Mucosa of rectum (tissue), 2 donors: Measurements from ENCODE around the gene ZNF618.

ENCODE experiments used
- H3K27ac ChIP-seq, 2 donors: one replicate each; pipeline ENCODE4 v1.7.0; 2013; ENCODE audit warnings: inconsistent platforms in 2 of 2, low read depth in 2 of 2, low read length in 2 of 2
- H3K27me3 ChIP-seq, 2 donors: one replicate each; pipeline ENCODE4 v1.7.0; 2013; ENCODE audit warnings: low read length in 2 of 2; ENCODE audit not compliant: control insufficient read depth in 2 of 2, insufficient read depth in 2 of 2
- H3K36me3 ChIP-seq, 2 donors: one replicate each; pipeline ENCODE4 v1.7.0; 2013; ENCODE audit warnings: low read length in 2 of 2; ENCODE audit not compliant: control insufficient read depth in 2 of 2, insufficient read depth in 2 of 2
- H3K4me1 ChIP-seq, 2 donors: one replicate each; pipeline ENCODE4 v1.7.0; 2013; ENCODE audit warnings: low read length in 2 of 2, mild to moderate bottlenecking in 1 of 2; ENCODE audit not compliant: control insufficient read depth in 2 of 2, insufficient read depth in 2 of 2
- H3K4me3 ChIP-seq, 2 donors: one replicate each; pipeline ENCODE4 v1.7.0; 2013; ENCODE audit warnings: low read length in 2 of 2
- H3K9ac ChIP-seq, 2 donors: one replicate each; pipeline ENCODE4 v1.7.0; 2013; ENCODE audit warnings: low read length in 2 of 2, low read depth in 1 of 2, mild to moderate bottlenecking in 1 of 2
- H3K9me3 ChIP-seq, 2 donors: one replicate each; pipeline ENCODE4 v1.7.0; 2013; ENCODE audit warnings: low read length in 2 of 2; ENCODE audit not compliant: control insufficient read depth in 2 of 2
- donor health status: healthy.
- donor health status: Normal muscosa, but diverticular disease.

The ZNF618 gene

DNA sequence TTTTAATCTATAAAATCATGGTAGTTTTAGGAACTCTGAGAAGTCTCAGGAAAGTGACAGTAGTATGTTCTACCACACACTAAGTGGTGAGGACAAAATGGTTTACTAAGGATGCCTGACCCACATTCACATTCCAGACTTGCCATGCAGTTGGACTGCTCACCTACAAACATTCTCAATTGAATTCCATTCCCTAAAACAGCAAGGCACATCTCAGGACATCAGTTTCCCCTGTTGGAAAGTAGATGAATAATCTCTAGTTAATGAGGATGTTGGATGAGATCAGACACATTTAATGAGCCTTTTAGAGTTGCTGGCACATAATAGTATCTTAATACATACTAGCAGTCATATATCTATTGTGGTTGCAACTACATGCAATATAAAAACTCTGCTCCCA is 76.6 kb downstream of the ZNF618 start:
- Histone ChIP-seq H3K9me3 (no peaks in the 10 kb centered on the region), H3K4me1 (no peaks in the 10 kb centered on the region), H3K27me3 (no peaks in the 10 kb centered on the region), H3K9ac (no peak overlapping the region), H3K4me3 (no peak overlapping the region), H3K27ac (no peak overlapping the region), H3K36me3 (no peaks in the 10 kb centered on the region)

- Histone ChIP-seq H3K9ac (no peak overlapping the region), H3K27ac (no peak overlapping the region), H3K36me3 (no peaks in the 10 kb centered on the region)
Observed at GRCh38 chr9:113953531-113953930, 77.4 kb downstream of the ZNF618 start.

DNA sequence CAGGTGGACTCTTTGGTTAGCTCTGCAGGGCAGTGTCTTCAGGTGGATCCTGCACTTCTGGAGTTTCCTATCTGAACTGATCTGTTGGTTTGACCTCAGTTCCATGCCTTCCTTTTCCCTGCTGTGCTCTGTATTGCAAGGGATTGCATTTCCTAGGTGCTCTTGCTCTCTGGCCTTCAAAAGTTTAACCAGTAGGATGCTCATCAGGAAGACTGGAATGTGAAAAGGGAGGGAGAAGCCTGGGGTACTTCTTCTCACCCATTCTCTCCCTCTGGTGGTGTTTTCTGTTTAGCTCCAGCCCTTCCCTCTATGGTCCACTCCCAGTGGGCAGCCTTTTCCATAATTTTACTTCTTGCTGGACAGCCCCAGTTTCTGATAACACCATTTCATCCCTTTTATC is 78.5 kb downstream of the ZNF618 start:
- H3K9me3 ChIP-seq = no peaks in the 10 kb centered on the region
- no peaks in the 10 kb centered on the region for H3K27me3 ChIP-seq
- H3K27ac ChIP-seq = no peak overlapping the region
- H3K36me3 ChIP-seq = no peaks in the 10 kb centered on the region
- H3K4me1 ChIP-seq = peaks cover 0 to 5% of the 10 kb centered on the region in 2 donors
- no peak overlapping the region for H3K9ac ChIP-seq
- no peak overlapping the region for H3K4me3 ChIP-seq

More at GRCh38 chr9:113953531-113953930, 77.4 kb downstream of the ZNF618 start:
- Histone ChIP-seq H3K27me3 (no peaks in the 10 kb centered on the region), H3K9me3 (no peaks in the 10 kb centered on the region), H3K4me1 (peaks cover 0 to 5% of the 10 kb centered on the region in 2 donors), H3K4me3 (no peak overlapping the region)

DNA sequence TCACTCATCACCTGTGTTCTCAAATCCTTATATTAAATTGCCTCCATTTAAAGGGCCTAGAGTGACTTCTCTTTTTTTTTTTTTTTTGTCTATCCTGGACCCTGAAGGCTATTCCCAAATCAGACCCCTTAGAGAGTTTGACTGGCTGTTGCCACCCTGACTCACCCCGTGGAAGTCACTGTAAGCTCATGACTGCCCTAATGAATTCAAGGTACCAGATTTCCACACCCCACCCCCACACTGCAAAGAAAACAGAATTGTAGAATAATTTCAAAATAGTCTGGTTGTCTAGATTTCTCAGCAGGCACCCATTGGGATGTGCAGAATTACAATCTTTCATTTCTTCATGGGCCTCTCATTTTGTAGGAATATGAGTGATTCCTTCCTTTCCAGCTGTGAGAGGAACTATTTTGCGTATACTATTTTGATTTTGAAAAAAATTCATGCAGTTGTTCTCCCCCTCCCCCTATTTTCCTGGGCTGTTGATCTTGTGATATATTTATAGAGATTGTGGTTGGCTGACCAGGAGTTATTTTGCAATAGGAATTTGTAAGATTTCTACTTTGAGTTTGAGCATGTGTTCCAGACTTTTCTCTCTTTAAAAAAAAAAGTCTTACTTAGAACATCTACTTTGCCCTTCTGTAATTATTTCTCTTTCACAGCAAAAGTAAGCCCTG is 79.1 kb downstream of the ZNF618 start:
- Histone ChIP-seq H3K4me3 (no peak overlapping the region), H3K27ac (no peak overlapping the region), H3K4me1 (peaks cover 0 to 5% of the 10 kb centered on the region in 2 donors), H3K27me3 (no peaks in the 10 kb centered on the region), H3K9ac (no peak overlapping the region), H3K9me3 (no peaks in the 10 kb centered on the region), H3K36me3 (no peaks in the 10 kb centered on the region)

DNA sequence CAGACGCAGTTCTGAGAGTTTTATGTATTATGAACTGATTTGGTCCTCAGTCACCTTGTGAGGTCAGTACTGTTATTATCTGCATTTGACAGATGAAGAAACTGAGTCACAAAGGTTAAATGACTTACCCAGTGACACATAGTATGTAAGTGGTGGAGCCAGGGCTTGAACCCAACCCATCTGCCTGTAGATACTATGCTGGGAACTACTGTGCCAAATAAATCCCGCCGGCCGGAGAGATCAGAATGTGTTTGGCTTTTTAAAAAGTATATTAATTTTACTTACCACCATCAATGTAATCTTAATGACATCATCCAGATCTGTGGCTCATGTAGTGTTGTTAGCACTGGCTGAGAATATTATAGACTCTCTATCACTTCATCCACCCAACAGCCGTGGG is 80.8 kb downstream of the ZNF618 start:
- no peaks in the 10 kb centered on the region for H3K36me3 ChIP-seq
- H3K27me3 ChIP-seq = no peaks in the 10 kb centered on the region
- no peaks in the 10 kb centered on the region for H3K9me3 ChIP-seq
- no peak overlapping the region for H3K9ac ChIP-seq
- H3K27ac ChIP-seq = no peak overlapping the region
- H3K4me3 ChIP-seq = no peak overlapping the region
- H3K4me1 ChIP-seq = peaks cover 0 to 5% of the 10 kb centered on the region in 2 donors

- Histone ChIP-seq H3K4me3 (no peak overlapping the region), H3K27ac (peak overlapping the region in 1 of 2 donors; percentile 14), H3K9ac (no peak overlapping the region), H3K9me3 (no peaks in the 10 kb centered on the region), H3K4me1 (peaks cover 0 to 5% of the 10 kb centered on the region in 2 donors), H3K36me3 (no peaks in the 10 kb centered on the region), H3K27me3 (no peaks in the 10 kb centered on the region)
Observed at GRCh38 chr9:113957351-113957750, 81.2 kb downstream of the ZNF618 start.

GRCh38 chr9:113957821-113958341 is 81.8 kb downstream of the ZNF618 start:
- Histone ChIP-seq H3K27me3 (no peaks in the 10 kb centered on the region), H3K4me1 (peaks cover 0 to 5% of the 10 kb centered on the region in 2 donors), H3K27ac (no peak overlapping the region), H3K9me3 (no peaks in the 10 kb centered on the region), H3K36me3 (no peaks in the 10 kb centered on the region), H3K4me3 (no peak overlapping the region), H3K9ac (no peak overlapping the region)

- Histone ChIP-seq H3K27ac (no peak overlapping the region), H3K9ac (no peak overlapping the region), H3K4me3 (no peak overlapping the region), H3K4me1 (peaks cover 0 to 5% of the 10 kb centered on the region in 2 donors), H3K36me3 (no peaks in the 10 kb centered on the region), H3K9me3 (no peaks in the 10 kb centered on the region), H3K27me3 (no peaks in the 10 kb centered on the region)
Observed at GRCh38 chr9:113958556-113958955, 82.4 kb downstream of the ZNF618 start.

- no peak overlapping the region for H3K27ac ChIP-seq
- H3K9ac ChIP-seq = no peak overlapping the region
- H3K27me3 ChIP-seq = no peaks in the 10 kb centered on the region
- peaks cover 6% of the 10 kb centered on the region in 2 donors for H3K4me1 ChIP-seq
- no peaks in the 10 kb centered on the region for H3K9me3 ChIP-seq
- no peaks in the 10 kb centered on the region for H3K36me3 ChIP-seq
- H3K4me3 ChIP-seq = no peak overlapping the region
Observed at GRCh38 chr9:113960768-113961167, 84.7 kb downstream of the ZNF618 start.

DNA sequence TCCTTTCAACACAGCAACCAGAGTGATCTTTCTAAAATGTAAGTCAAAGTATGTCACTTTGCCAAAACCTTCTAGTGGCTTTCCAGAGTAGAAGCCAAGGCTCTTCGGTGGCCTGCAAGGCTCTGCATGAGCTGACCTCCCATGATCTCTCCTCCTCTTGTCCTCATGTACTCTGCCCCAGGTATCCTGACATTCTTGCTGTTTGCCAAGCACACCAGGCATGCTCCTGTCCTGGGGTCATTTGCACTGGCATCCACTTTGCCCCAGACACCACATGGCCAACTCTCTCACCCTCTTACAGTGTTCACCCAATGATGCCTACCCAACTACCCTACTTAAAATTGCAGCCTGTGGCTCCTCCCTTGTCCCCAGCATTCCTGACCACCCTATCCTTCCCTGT is 86.3 kb downstream of the ZNF618 start:
- no peaks in the 10 kb centered on the region for H3K36me3 ChIP-seq
- no peak overlapping the region for H3K9ac ChIP-seq
- no peaks in the 10 kb centered on the region for H3K27me3 ChIP-seq
- H3K4me3 ChIP-seq = no peak overlapping the region
- H3K9me3 ChIP-seq = no peaks in the 10 kb centered on the region
- peaks cover 12 to 21% of the 10 kb centered on the region in 2 donors for H3K4me1 ChIP-seq
- no peak overlapping the region for H3K27ac ChIP-seq
